HPDE6-E6E7 (cell line): ENCODE measurements around the gene GLYR1.

Source experiments
- DNase-seq: peaks from one replicate; pipeline ENCODE4 v3.0.0; 2011; ENCODE audit warnings: missing footprints; ENCODE audit errors: extremely low spot score

The GLYR1 gene

GRCh38 chr16:4880006-4880580 is 33.0 kb upstream of the GLYR1 start:
- DNase-seq = no peak

GRCh38 chr16:4879049-4879448 is 32.0 kb upstream of the GLYR1 start:
- no peak for DNase-seq

- no peak for DNase-seq
Measured at GRCh38 chr16:4877380-4877685, 30.2 kb upstream of the GLYR1 start.

- no peak for DNase-seq
Measured at GRCh38 chr16:4876646-4877379, 29.7 kb upstream of the GLYR1 start.

- DNase-seq = no peak
Measured at GRCh38 chr16:4874666-4875065, 27.6 kb upstream of the GLYR1 start.

GRCh38 chr16:4873091-4873490 is 26.0 kb upstream of the GLYR1 start:
- DNase-seq = no peak

- DNase-seq = no peak
Measured at GRCh38 chr16:4871071-4871470, 24.0 kb upstream of the GLYR1 start.

GRCh38 chr16:4870138-4870671 is 23.1 kb upstream of the GLYR1 start:
- DNase-seq = no peak

GRCh38 chr16:4869147-4869805 is 22.2 kb upstream of the GLYR1 start:
- DNase-seq = peak; percentile 13

GRCh38 chr16:4868535-4868934 is 21.4 kb upstream of the GLYR1 start:
- no peak for DNase-seq

- no peak for DNase-seq
Measured at GRCh38 chr16:4868026-4868425, 20.9 kb upstream of the GLYR1 start.

GRCh38 chr16:4866586-4866985 is 19.5 kb upstream of the GLYR1 start:
- DNase-seq = no peak

GRCh38 chr16:4865231-4865860 is 18.3 kb upstream of the GLYR1 start:
- no peak for DNase-seq

GRCh38 chr16:4864728-4865127 is 17.6 kb upstream of the GLYR1 start:
- DNase-seq = no peak

GRCh38 chr16:4862639-4863038 is 15.6 kb upstream of the GLYR1 start:
- no peak for DNase-seq

- no peak for DNase-seq
Measured at GRCh38 chr16:4860727-4861342, 13.7 kb upstream of the GLYR1 start.

- peak; percentile 44 for DNase-seq
Measured at GRCh38 chr16:4859900-4860255, 12.8 kb upstream of the GLYR1 start.

- DNase-seq = no peak
Measured at GRCh38 chr16:4859190-4859899, 12.3 kb upstream of the GLYR1 start.

- no peak for DNase-seq
Measured at GRCh38 chr16:4855804-4856203, 8.7 kb upstream of the GLYR1 start.

GRCh38 chr16:4855371-4855770 is 8.3 kb upstream of the GLYR1 start:
- no peak for DNase-seq

- DNase-seq = peak; percentile 56
Measured at GRCh38 chr16:4852221-4852872, 5.3 kb upstream of the GLYR1 start.
